ENCODE measurements around the gene VPS13D.

- no peak for TF ChIP-seq CTCF (IDR thresholded peaks at IDR 0.05)
- TF ChIP-seq POLR2A (IDR thresholded peaks at IDR 0.05): no peak
These were observed 50.1 kb downstream of the VPS13D start for GRCh38 chr1:12279728-12280464.

Data from body of pancreas (tissue), 4 donors.